GM18520 (cell line): ENCODE results near the gene ANKRD22.

Experiments
- ATAC-seq: cut with Tn5 transposase; IDR thresholded peaks from one replicate; pipeline ENCODE4 v1.9.1; 2021; ENCODE audit not compliant: unreplicated experiment

The ANKRD22 gene

DNA sequence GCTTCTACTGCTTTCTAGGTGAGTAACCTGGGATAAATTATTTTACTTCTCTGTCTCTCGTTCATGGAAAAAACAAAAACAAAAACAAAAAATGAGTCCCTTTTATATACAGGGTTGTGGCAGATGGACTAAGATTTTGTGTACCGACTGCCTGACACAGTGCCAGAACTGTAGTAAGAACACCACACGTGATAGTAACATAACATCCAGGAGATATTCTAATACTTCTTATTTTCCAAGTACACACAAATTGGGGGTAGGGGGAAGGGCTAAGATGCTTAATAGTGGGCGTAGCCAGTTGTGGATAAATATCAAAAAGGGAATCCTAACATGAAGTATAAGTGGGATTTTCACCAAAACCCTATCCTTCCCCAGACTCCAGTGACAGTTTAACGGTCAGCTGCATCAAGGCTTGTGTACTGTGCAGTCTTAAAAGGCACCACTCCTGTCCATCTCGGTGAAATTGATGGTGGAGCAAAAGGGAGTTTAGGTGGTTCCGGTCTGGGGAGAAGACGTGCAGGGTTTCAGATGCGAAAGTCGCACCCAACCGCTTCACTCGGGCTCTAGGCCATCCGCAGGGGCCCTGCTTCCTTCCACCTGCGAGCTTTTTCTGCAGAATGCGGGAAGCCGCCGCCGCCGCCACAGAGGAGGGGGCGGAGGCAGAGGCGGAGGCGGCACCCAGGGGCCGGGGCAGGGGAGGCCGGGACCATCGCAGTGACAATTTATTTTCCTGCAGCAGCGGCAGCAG is 28.1 kb upstream of the ANKRD22 start, which contains the start of gene STAMBPL1:
Gene STAMBPL1, plus strand, starts transcription at position 712 of the 748 bp plus-strand sequence. CDS start 21,464 bp downstream, outside the sequence.
- peak; percentile 22 for ATAC-seq

GRCh38 chr10:88877298-88877697 is 25.7 kb upstream of the ANKRD22 start:
- no peak for ATAC-seq

- no peak for ATAC-seq
These were observed 23.4 kb upstream of the ANKRD22 start for GRCh38 chr10:88875081-88875480.

DNA sequence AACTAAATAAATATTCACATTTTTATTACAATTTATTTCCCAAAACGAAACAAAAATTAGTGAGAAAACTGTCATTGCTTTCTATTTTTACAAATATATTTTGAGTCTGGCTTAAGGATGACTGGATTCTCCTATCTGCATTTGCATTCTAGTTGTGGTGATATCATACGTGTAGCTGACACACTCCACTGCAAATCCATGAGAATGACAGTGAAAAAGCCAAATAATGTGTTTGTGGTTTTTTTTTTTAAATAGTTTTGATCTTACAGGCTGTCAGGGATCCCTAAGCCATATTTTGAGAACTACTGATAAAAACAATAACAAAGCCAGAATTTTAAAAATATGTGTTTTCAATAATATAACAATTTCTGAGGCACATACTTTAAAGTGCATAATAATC is 22.6 kb upstream of the ANKRD22 start:
- no peak for ATAC-seq

- ATAC-seq = no peak
These were observed 22.1 kb upstream of the ANKRD22 start for GRCh38 chr10:88873757-88874156.

DNA sequence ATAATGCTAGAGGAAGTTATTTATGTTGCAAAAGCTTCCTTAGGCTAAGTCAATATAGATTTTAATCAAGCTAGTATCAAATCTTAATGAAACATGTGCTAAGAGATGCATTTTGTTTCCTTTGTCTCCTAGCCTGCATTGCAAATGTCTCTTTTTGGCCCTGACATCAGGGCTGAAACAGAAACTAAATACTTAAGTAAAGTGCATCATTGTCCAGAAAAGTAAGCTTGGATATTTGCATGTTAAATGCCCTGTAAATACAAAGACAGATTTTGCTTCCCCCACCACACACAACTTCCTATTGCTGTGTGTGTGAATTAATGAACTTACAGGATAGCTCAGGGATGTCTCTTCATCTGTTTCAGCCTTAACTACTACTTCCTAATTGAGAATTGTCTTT is 18.4 kb upstream of the ANKRD22 start:
- ATAC-seq = peak; percentile 58

- no peak for ATAC-seq
These were observed 14.8 kb upstream of the ANKRD22 start for GRCh38 chr10:88866454-88866853.

GRCh38 chr10:88865281-88865876 is 13.7 kb upstream of the ANKRD22 start:
- no peak for ATAC-seq

DNA sequence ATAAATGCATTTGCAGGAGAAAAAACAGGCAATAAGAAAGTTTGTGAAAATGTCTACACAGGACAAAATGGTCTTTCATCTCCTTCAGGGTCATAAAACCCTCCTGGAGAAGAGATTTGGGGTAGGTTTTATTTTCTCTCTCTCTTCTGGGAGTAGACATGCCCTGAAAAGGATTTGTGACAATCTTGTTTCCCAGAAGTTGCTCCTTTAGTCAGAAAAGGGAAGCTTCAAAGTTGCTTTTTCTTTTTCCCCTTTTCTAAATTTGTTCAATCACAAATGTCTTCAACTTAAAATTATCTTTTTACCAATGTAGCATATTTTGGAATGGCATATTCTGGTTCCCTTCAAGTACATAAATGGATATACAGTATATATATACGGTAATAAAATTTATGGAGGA is 9.4 kb upstream of the ANKRD22 start:
- ATAC-seq = no peak

DNA sequence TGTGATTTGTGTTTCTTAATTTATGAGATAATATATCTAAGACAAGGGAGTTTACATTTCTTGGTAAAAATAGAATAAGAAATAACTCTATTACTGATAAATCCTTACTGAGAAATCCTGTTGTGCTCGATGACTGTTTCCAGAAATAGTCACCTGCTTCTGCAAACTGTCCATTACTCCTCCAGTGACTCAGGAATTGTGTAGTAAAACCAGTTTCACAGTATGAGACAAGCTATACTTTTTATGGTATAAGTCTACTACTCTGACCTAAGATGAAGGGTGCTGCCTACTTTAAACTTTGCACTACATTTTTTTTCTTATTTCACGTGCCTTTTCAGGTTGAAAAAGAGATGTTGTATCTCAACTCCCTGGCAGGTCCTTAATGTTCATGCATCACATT is 6.8 kb upstream of the ANKRD22 start:
- ATAC-seq = no peak

DNA sequence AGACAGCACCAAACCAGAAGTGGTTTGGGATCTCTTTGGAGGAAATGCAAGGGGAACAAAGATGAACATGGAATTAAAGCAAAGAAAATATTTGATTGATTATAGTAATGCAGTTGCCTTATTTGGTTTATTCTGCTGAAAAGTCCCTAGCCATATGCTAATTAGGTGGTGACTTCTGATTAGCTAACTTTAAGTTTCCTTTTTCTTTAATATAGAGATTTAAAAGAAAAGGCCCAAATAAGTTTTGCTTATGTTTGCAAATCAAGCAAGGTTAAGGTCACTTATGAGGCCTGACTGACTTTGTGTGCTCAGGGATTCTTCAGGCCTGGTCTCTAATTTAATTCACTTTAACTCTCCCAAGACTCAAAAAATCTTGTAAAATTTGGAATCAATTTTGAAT is 6.2 kb upstream of the ANKRD22 start:
- no peak for ATAC-seq

DNA sequence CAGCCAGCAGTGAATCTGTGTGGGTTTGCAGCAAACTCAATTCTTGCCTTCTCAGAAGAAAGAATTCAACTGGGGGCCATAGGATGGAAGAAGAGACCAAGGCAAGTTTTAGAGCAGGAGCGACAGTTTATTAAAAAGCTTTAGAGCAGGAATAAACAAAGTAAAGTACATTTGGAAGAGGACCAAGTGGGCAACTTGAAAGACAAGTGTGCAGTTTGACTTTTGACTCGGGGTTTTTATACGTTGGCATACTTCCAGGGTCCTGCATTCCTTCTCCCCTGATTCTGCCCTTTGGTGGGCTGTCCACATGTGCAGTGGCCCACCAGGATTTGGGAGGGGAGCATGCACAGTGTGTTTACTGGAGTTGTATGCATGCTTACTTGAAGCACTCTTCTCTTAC is 3.0 kb upstream of the ANKRD22 start:
- ATAC-seq = no peak

DNA sequence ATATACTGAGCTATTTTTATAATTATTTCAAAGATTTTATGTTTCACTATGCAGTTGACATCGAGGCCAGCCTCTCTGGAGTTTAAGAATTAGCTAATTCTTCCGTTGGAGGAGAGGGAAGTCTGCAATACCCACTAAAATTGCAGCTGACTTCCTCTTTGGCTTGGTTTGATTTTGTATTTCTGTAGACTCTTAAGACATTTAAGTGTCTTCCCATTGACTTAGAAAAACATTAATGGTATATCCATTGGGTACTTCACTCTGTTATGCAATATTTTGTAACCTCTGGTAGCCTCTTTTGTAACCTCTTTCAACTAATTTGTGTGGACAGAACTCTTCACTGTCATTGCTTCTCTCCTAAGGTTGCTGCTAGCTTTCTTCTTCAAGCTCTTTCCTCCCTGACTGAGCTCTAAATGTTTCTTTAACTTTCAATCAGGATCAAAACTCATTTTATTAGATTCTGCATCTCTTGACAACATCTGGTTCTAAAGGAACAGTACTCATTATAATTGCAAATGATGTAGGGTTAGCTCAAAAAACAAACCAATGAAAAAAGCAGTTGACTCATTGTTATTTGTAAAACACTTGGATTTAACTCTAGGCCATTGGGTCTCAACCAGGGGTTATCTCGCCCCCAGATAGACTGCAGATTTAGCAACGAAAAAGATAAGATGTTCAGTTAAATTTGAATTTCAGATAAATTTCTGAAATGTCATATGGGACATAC is 1.7 kb upstream of the ANKRD22 start:
- no peak for ATAC-seq

GRCh38 chr10:88852327-88852726 is 683 bp upstream of the ANKRD22 start:
- ATAC-seq = no peak

DNA sequence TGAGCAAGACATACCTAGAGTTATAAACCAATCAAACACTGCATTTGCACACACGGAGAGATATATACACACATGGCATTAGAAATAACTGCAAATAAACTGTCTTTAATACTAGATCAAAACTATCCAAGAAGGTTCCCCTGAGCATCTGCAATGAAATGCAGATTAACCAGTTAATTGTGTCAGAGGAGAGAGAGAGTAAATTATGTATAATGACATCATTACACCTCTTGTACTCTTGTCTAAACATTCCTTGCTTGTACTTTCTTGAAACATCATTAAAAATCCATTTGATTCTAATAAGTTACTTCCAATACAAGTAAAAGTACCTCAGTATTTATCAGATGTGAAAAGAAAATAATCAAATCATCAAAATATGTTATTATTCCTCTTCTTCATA is 932 bp downstream of the ANKRD22 start:
- ATAC-seq = no peak

GRCh38 chr10:88849234-88849633 is 2.4 kb downstream of the ANKRD22 start:
- ATAC-seq = no peak

DNA sequence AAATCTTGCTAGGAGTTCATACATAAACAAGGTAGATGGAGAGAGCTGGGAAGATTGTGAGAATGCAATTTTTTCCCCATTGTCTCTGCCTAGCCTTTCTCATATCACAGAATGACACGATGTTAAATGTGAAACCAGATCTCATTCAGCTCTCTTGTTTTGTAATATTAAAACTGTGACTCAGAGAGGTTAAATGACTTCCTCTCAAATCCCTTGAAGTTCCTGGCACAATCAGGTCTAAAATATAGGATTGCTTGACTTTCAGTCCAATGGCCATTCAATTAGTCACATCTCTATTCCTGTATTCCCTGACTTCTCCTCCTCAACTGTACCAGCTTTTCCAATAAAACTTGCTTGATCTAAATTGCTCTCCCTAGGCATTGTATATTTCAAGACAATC is 3.1 kb downstream of the ANKRD22 start:
- no peak for ATAC-seq

DNA sequence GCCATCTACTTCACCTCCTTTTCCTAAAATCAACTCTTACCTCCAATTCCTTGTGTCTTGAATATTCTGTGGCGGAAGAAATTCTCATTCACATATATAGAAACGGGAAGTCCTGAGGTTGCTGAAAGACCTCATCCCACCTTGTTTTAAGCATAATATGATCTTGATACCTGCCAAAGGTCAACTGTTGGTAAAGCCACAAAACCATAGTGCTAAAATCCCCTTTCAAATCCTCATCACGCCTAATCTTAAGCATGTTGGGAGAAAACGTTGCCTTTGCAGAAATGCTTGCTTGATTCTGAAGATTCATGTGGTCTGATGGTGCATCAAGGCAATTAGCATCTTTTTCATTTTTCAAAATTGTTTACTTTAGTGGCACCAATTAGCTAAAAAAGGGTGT is 8.5 kb downstream of the ANKRD22 start:
- ATAC-seq = no peak

GRCh38 chr10:88841316-88842111 is 10.1 kb downstream of the ANKRD22 start:
- no peak for ATAC-seq

DNA sequence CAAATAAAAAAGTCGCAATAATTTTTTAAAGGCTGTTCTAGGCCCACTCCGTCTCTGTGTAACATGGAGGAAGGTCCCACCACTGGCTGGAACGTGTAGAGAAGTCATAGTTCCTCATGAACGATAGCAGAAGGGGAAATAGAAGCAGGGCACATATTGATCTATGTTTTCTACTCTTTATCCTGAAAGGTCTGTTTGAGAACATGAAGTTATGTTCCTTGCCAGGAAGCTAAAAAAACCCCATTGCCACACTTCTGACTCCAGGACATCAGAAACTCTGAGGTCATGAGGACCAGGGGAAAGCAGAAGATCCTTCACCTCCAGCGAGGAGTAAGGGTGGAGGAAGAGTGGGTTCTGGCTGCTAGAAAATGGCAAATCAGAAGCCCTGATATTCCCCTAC is 10.8 kb downstream of the ANKRD22 start:
- no peak for ATAC-seq

GRCh38 chr10:88840104-88840503 is 11.5 kb downstream of the ANKRD22 start:
- no peak for ATAC-seq
